NT2/D1 (cell line): Measurements from ENCODE around the gene KCNG2.

Experiments used
- SUZ12 ChIP-seq: IDR thresholded peaks from 2 replicates; pipeline ENCODE4 v1.6.1; 2011; ENCODE audit not compliant: insufficient read length, insufficient read depth; ENCODE audit errors: extremely low read depth
- YY1 ChIP-seq: IDR thresholded peaks from 2 replicates; pipeline ENCODE4 v1.6.1; 2011; ENCODE audit not compliant: insufficient read length, insufficient read depth
- ZNF274 ChIP-seq: IDR thresholded peaks from 2 replicates; pipeline ENCODE4 v1.6.1; 2011; ENCODE audit warnings: mild to moderate bottlenecking, low read depth, low read length

- TF ChIP-seq ZNF274 (no peak), YY1 (no peak), SUZ12 (no peak)
Measured at GRCh38 chr18:79849328-79850207, 51.8 kb downstream of the KCNG2 start.
